ENCODE data around the gene PFN2.

DNA sequence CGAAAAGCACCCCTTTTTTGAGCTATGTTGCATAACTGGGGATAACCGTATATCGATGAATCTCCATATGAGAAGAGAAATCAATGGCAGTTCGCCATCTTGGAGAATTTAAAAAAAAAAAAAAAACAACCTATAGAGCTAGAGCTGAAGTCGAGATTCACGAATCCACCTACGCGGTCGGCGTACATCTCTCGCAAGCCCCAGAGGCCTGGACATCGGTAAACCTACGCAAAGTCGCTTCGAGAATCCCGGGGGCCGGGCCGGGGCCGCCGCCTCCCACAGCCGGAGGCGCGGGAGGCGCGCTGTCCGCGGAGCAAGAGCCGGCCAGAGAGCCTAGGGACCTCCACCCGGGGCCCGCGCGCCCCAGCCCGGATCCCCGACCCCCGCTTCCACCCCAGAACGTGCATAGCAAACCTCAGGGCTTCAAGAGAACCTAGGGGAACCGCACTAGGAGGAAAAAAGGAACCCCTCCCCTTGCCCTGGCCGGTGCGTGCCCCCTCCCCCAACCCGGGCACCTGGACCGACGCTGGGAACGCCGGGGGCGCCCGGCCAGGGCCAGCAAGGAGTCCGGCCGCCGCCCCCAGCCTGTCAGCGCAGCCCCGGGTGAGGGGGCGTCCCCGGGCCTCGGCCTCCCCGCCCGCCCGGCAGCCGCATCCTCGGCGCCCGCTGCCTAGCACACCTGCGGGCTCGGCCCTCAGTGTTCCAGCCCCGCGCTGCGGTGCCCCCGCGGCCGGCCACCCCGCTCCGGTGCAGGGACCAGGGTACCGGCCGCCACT, 567 bp downstream of the PFN2 start:
- TF ChIP-seq GATA3 (IDR thresholded peaks at IDR 0.05; ENCODE audit: low read depth, low read length) (no peak), GATA2 (IDR thresholded peaks at IDR 0.05; ENCODE audit: low read depth, low read length) (no peak)

Data from SH-SY5Y (cell line).